Neutrophil (primary cell): Measurements from ENCODE around the gene PTDSS2.
"Not testable (repeated sequence)": the region's sequence is repeated elsewhere in the genome, so short reads cannot be mapped to it uniquely, and the experiment has no call there.

Experiments
- H3K27ac ChIP-seq: fragments of 200-600 bp; sonication (generic); 2 replicates; pipeline ENCODE4 v1.5.1; 2016; ENCODE audit warnings: mild to moderate bottlenecking, moderate library complexity
- H3K27me3 ChIP-seq: fragments of 200-600 bp; sonication (generic); 2 replicates; pipeline ENCODE4 v1.6.0; 2016; ENCODE audit warnings: mild to moderate bottlenecking
- H3K36me3 ChIP-seq: fragments of 200-600 bp; sonication (generic); 2 replicates; pipeline ENCODE4 v1.5.1; 2017
- H3K4me1 ChIP-seq, 2 experiments: fragments of 200-600 bp in 1 of 2; sonication (generic) in 1 of 2; 1 replicate in 1 of 2; 2 replicates in 1 of 2; pipeline versions ENCODE4 v1.5.1 to v1.6.1; 2013 to 2016; ENCODE audit warnings: low read depth in 1 of 2, low read length in 1 of 2, mild to moderate bottlenecking in 1 of 2, moderate library complexity in 1 of 2; ENCODE audit not compliant: control insufficient read depth in 1 of 2, insufficient read depth in 1 of 2
- H3K4me3 ChIP-seq, 2 experiments: fragments of 200-600 bp in 1 of 2; sonication (generic) in 1 of 2; 1 replicate in 1 of 2; 2 replicates in 1 of 2; pipeline ENCODE4 v1.5.1; 2013 to 2016; ENCODE audit warnings: low read depth in 1 of 2, low read length in 1 of 2, mild to moderate bottlenecking in 1 of 2, moderate library complexity in 1 of 2
- H3K9me3 ChIP-seq: fragments of 200-600 bp; sonication (generic); 2 replicates; pipeline ENCODE4 v1.5.1; 2016
- TF ChIP-seq, protein P1 (sequence below): fragments of 200-600 bp; sonication (generic); IDR thresholded peaks from 2 replicates; pipeline ENCODE4 v1.5.1; 2016; ENCODE audit warnings: antibody characterized with exemption

PTDSS2 gene

DNA sequence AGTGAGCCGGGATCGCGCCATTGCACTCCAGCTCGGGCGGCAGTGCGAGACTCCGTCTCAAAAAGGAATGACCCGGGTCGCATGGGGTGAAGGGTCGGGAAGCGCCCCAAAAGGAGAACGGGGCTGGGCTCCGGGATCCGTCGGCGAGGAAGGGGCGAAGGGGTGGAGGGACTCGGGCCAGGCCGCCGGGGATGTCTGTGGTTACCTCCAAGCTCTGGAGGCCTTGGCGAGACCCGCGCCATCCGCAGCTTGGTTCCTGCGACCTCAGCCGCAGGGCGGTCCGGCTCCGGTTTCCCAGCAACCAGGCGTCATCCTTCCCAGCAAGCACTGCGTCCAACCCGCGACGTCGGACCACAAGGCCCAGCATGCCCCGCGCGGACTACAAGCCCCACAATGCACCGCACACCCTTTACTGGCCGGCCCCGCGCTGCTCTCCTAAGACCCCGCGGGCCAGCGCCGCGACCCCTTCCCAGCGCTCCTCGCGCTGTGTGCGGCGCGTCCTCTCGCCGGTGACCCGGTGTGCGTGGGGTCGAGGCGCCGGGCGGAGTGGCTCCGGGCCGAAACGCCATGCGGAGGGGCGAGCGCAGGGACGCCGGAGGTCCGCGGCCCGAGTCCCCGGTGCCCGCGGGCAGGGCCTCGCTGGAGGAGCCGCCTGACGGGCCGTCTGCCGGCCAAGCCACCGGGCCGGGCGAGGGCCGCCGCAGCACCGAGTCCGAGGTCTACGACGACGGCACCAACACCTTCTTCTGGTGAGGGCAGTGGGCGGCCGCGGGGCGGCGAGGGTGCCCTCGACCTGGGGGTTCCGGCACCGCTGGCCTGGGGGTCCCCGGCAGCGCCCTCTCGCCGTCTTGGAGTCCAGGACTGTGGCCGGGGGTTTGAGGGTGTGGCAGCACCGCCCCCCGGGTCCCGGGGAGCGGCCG is at the start of gene PTDSS2:
PTDSS2 (plus strand) TSS at position 391 of the 920 bp plus-strand sequence; CDS start at position 568, 177 bp downstream.
- Histone ChIP-seq H3K4me3 (peak within 1 kb of the TSS; percentile 93 to 97), H3K4me1 (peaks cover 28 to 34% of the 10 kb centered on the region in 2 experiments), H3K36me3 (peaks cover 15% of the 10 kb centered on the region), H3K27me3 (peaks cover 32% of the 10 kb centered on the region), H3K9me3 (no peaks in the 10 kb centered on the region), H3K27ac (peak within 1 kb of the TSS; percentile 82)
- TF ChIP-seq, protein P1, sequence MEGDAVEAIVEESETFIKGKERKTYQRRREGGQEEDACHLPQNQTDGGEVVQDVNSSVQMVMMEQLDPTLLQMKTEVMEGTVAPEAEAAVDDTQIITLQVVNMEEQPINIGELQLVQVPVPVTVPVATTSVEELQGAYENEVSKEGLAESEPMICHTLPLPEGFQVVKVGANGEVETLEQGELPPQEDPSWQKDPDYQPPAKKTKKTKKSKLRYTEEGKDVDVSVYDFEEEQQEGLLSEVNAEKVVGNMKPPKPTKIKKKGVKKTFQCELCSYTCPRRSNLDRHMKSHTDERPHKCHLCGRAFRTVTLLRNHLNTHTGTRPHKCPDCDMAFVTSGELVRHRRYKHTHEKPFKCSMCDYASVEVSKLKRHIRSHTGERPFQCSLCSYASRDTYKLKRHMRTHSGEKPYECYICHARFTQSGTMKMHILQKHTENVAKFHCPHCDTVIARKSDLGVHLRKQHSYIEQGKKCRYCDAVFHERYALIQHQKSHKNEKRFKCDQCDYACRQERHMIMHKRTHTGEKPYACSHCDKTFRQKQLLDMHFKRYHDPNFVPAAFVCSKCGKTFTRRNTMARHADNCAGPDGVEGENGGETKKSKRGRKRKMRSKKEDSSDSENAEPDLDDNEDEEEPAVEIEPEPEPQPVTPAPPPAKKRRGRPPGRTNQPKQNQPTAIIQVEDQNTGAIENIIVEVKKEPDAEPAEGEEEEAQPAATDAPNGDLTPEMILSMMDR = peak; percentile 27

DNA sequence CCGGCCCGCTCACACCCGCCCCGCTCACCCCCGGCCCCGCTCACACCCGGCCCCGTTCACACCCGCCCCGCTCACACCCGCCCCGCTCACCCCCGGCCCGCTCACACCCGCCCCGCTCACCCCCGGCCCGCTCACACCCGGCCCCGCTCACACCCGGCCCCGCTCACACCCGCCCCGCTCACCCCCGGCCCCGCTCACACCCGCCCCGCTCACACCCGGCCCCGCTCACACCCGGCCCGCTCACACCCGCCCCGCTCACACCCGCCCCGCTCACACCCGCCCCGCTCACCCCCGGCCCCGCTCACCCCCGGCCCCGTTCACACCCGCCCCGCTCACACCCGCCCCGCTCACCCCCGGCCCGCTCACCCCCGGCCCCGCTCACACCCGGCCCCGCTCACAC is 48.9 kb upstream of the PTDSS2 start:
- not testable (repeated sequence) for H3K9me3 ChIP-seq, H3K27ac ChIP-seq, H3K36me3 ChIP-seq, H3K4me1 ChIP-seq, H3K4me3 ChIP-seq
- H3K27me3 ChIP-seq = peaks cover 46% of the 10 kb centered on the region

DNA sequence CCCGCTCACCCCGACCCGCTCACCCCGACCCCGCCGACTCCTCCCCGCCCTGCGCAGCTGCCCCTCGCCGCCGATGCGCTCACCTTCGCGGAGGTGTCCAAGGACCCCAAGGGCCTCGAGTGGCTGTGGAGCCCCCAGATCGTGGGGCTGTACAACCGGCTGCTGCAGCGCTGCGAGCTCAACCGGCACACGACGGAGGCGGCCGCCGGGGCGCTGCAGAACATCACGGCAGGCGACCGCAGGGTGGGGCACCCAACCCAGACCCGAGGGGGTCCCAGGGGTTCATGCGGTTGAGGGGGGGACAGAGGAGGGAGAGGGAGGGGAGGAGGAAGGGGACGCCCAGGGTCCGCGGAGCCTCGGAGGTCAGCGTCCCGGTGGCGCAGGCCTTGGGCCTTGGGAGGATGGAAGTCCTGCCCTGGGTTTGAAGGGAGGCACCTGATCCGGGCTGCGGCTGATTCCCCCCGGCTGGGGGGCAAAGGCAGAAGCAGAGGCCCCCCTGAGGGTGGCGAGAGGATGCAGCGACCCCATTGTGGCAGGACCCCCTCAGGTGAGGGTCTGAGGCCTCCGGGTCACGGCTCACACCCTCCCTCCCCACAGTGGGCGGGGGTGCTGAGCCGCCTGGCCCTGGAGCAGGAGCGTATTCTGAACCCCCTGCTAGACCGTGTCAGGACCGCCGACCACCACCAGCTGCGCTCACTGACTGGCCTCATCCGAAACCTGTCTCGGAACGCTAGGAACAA is 46.9 kb upstream of the PTDSS2 start:
- Histone ChIP-seq H3K27me3 (peaks cover 32% of the 10 kb centered on the region), H3K36me3 (no peaks in the 10 kb centered on the region), H3K27ac (no peak overlapping the region), H3K9me3 (no peaks in the 10 kb centered on the region), H3K4me1 (peaks cover 10 to 13% of the 10 kb centered on the region in 2 experiments), H3K4me3 (no peak overlapping the region)
- TF ChIP-seq, protein P1 = no peak

DNA sequence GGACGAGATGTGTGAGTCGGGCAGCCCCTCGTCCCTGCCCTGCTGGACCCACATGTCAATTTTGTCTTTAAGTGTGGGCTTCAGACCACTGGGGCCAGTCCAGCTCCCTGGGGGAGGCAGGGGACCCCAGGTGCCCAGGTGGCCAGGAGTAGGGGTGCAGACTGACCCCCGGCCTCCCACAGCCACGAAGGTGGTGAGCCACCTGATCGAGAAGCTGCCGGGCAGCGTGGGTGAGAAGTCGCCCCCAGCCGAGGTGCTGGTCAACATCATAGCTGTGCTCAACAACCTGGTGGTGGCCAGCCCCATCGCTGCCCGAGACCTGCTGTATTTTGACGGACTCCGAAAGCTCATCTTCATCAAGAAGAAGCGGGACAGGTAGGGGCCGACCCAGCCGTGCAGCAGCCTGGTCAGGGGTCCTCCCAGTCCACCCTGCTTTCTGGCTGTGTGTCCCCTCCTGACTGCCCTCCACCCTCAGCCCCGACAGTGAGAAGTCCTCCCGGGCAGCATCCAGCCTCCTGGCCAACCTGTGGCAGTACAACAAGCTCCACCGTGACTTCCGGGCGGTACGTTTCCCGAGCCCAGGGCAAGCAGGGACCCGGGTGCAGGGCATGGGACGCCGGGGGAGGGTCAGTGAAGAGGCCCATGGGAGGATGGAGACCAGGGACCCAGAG is 46.2 kb upstream of the PTDSS2 start:
- peaks cover 30% of the 10 kb centered on the region for H3K27me3 ChIP-seq
- H3K9me3 ChIP-seq = no peaks in the 10 kb centered on the region
- TF ChIP-seq, protein P1 = no peak
- no peak overlapping the region for H3K27ac ChIP-seq
- H3K36me3 ChIP-seq = no peaks in the 10 kb centered on the region
- no peak overlapping the region for H3K4me3 ChIP-seq
- peaks cover 10 to 13% of the 10 kb centered on the region in 2 experiments for H3K4me1 ChIP-seq

DNA sequence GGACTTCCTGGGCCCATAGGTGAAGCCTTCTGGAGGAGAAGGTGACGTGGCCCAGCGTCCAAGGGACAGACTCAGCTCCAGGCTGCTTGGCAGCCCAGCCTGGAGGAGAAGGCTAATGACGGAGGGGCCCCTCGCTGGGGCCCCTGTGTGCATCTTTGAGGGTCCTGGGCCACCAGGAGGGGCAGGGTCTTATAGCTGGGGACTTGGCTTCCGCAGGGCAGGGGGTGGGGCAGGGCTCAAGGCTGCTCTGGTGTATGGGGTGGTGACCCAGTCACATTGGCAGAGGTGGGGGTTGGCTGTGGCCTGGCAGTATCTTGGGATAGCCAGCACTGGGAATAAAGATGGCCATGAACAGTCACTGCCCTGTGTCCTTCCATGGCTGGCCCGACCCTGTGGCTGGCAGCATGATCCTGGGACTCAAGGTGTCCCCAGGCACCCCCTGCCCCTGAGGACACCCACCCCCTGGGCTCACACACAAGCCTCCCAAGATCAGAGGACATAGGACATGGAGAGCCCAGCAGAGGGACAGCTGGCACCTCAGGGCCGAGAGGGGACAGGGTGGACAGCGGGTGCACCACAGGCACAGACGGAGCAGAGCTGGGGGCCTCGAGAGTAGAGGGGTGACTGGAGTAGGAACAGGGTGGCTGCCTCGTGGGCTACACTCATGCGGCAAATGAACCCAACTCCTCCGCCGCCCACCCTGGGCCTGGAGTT is 45.4 kb upstream of the PTDSS2 start:
- Histone ChIP-seq H3K27me3 (peaks cover 25% of the 10 kb centered on the region), H3K4me3 (no peak overlapping the region), H3K36me3 (no peaks in the 10 kb centered on the region), H3K9me3 (no peaks in the 10 kb centered on the region), H3K4me1 (peaks cover 10 to 13% of the 10 kb centered on the region in 2 experiments), H3K27ac (no peak overlapping the region)
- TF ChIP-seq, protein P1 = no peak
